ENCODE data around the gene PRKCSH. TPM values are rescaled to one million over a fixed set of nuclear protein-coding genes. Genes with fewer than 3 reads are reported as not detected.

Gene PRKCSH
- total RNA-seq, 2 experiments from 2014 or later = 225 to 269 TPM

DNA sequence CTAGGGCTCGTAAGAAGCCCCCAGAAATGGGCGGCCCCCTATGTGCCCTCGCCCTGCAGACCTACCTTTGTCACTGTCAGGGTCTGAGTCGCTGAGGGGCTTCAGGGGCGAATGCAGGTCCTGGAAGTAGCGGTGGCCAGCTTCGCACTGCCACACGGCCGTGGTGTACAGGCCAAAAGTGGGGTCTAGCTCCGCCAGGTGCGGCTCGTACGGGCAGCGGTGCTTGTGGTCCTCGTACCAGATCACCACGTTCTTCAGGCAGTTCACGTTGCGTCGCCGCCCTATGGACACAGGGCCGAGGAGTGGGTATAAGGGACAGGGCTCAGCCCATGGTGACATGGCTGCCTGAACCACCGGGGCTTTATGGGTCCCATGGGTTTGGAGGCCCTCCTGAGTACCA lies 60.5 kb downstream of the PRKCSH start:
- DNase-seq (no peak), ATAC-seq (no peak)
- Mint-ChIP-seq H3K9me3 (ENCODE audit: low read depth) (no peaks in the 10 kb centered on the region), H3K27me3 (no peaks in the 10 kb centered on the region), H3K4me1 (no peaks in the 10 kb centered on the region), H3K27ac (no peak overlapping the region), H3K36me3 (ENCODE audit: low read depth) (peaks cover 21% of the 10 kb centered on the region), H3K4me3 (no peak overlapping the region)
- ChIA-PET CTCF (no interaction called here), POLR2A (no interaction called here)
- intact Hi-C loops (cut with DNase I, micrococcal nuclease) = loop anchor here (1.0 kb wide), 1 partner anchor 91 kb away; no protein-coding TSS in a partner anchor

DNA sequence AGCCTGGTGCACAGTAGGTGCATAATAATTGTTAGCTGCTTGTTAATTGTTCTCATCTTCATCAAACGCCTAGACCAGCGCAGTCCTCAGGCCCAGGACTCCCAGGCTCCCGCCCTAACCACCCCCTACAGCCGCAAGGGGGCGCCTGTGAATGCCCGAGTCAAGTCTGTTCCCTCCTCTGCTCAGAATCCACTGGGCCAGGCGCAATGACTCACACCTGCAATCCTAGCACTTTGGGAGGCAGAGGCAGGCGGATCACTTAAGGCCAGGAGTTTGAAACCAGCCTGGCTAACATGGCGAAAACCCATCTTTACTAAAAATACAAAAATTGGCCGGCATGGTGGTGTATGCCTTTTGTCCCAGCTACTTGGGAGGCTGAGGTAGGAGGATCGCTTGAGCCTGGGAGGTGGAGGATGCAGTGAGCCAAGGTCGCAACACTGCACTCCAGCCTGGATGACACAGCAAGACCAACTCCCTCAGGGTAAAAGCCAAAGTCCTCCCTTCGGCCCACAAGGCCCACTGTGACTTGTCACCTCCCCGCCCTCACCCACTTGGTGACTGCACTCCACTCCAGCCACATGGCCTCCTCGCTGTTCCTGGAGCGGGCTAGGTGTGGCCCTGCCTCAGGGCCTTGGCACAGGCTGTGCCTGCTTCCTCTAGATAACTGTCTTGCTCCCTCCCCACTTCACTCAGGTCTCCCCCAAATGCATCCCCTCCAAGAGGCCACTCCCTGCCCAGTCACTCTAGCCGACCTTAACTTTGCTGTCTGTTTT lies 61.1 kb downstream of the PRKCSH start:
- DNase-seq = peak; percentile 83
- Mint-ChIP-seq H3K36me3 (ENCODE audit: low read depth) (peaks cover 20% of the 10 kb centered on the region), H3K27ac (no peak overlapping the region), H3K4me3 (no peak overlapping the region), H3K9me3 (ENCODE audit: low read depth) (no peaks in the 10 kb centered on the region), H3K27me3 (no peaks in the 10 kb centered on the region), H3K4me1 (no peaks in the 10 kb centered on the region)
- CTCF ChIA-PET = interaction anchor here (0.8 kb wide), 1 partner anchor 624 kb away, joined by 3 read pairs; no protein-coding TSS in a partner anchor
- POLR2A ChIA-PET = no interaction called here
- intact Hi-C loops (cut with DNase I, micrococcal nuclease) = loop anchor here (1.0 kb wide), 1 partner anchor 91 kb away; no protein-coding TSS in a partner anchor
- ATAC-seq = peak; percentile 94

DNA sequence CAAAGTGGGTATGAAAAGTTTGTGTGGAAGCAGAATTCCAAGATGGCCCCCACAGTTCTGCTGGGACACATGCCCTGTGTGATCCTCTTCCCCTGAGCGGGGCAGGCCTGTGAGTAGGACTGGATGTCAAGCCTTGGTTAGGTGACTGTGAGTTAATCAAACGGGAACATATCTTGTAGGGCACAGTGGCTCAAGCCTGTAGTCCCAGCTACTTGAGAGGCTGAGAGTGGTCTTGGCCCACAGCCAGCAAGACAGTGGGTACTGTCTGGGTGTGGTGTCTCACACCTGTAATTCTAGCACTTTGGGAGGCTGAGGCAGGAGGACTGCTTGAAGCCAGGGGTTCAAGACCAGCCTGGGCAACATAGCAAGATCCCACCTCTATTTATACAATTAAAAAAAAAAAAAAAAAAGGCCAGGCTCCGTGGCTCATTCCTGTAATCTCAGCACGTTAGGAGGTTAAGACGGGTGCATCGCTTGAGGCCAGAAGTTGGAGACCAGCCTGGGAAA lies 63.8 kb downstream of the PRKCSH start:
- ChIA-PET CTCF (no interaction called here), POLR2A (no interaction called here)
- ATAC-seq (no peak), DNase-seq (no peak)
- intact Hi-C loops (cut with DNase I, micrococcal nuclease) = no loop called here
- Mint-ChIP-seq H3K9me3 (ENCODE audit: low read depth) (no peaks in the 10 kb centered on the region), H3K4me1 (peaks cover under 1% of the 10 kb centered on the region), H3K27me3 (no peaks in the 10 kb centered on the region), H3K27ac (no peak overlapping the region), H3K4me3 (no peak overlapping the region), H3K36me3 (ENCODE audit: low read depth) (peaks cover 20% of the 10 kb centered on the region)

DNA sequence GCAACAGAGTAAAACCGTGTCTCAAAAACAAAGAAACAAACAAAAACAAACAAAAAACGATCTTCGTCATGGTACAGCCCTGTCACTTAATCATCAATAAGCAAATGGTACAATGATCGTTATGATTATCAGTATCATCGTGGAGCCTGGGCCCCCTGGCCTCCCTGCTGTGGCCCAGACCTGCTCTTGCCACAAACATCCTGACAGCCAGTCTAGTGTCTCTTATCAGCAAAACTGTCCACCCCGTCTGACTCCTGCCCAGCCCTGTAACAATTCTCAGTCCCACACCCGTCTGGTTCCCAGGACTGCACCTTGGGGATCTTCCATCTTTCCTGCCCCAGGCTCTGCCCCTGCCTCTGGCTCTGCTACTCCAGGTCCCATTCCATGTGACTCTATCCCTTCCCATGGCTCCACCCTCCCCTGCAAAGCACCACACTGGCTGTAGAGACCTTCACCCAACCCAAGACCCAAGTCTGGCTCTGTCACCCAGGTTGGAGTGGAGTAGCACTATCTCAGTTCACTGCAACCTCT lies 64.5 kb downstream of the PRKCSH start:
- no peak overlapping the region for H3K27ac Mint-ChIP-seq
- peaks cover 18% of the 10 kb centered on the region for H3K36me3 Mint-ChIP-seq (ENCODE audit: low read depth)
- H3K4me1 Mint-ChIP-seq = peaks cover 7% of the 10 kb centered on the region
- no peak for ATAC-seq
- ChIA-PET POLR2A (no interaction called here), CTCF (interaction anchor here (0.6 kb wide), 1 partner anchor 334 kb away, joined by 3 read pairs; no protein-coding TSS in a partner anchor)
- no peaks in the 10 kb centered on the region for H3K27me3 Mint-ChIP-seq
- intact Hi-C loops (cut with DNase I, micrococcal nuclease) = no loop called here
- no peaks in the 10 kb centered on the region for H3K9me3 Mint-ChIP-seq (ENCODE audit: low read depth)
- DNase-seq = no peak
- H3K4me3 Mint-ChIP-seq = no peak overlapping the region

Small RNA genes within 50 kb of the gene (microRNA-seq; reads per million reads assigned to microRNA genes)
- gene MIR7974 (ENCODE audit: borderline replicate concordance) = 4.6 reads per million, percentile 12 among the genes with 10 or more reads in this experiment

Other genes starting within 250 kb of the PRKCSH start
- gene KANK2, start 238.1 kb upstream of the PRKCSH start, total RNA-seq = 1 to 10 TPM in 1 of 2 experiments, under 1 TPM in 1; 0.91 to 1.2 TPM
- not detected for gene ANGPTL8, start 196.0 kb upstream of the PRKCSH start, total RNA-seq
- gene DOCK6, start 173.1 kb upstream of the PRKCSH start, total RNA-seq = 1 to 10 TPM; 2.8 to 4.6 TPM
- gene TSPAN16, start 139.5 kb upstream of the PRKCSH start, total RNA-seq = not detected
- gene RAB3D, start 96.0 kb upstream of the PRKCSH start, total RNA-seq = 1 to 10 TPM; 7.5 to 8.9 TPM
- 10 to 100 TPM; 28.0 to 32.6 TPM for gene TMEM205, start 89.4 kb upstream of the PRKCSH start, total RNA-seq
- gene CCDC159, start 89.1 kb upstream of the PRKCSH start, total RNA-seq = 10 to 100 TPM; 15.3 to 18.0 TPM
- gene PLPPR2, start 80.2 kb upstream of the PRKCSH start, total RNA-seq = 1 to 10 TPM; 2.1 to 2.2 TPM
- 1 to 10 TPM; 1.5 to 1.7 TPM for gene SWSAP1, start 61.0 kb upstream of the PRKCSH start, total RNA-seq
- 1 to 10 TPM; 8.0 to 8.4 TPM for gene EPOR, start 51.3 kb upstream of the PRKCSH start, total RNA-seq
- gene RGL3, start 16.3 kb upstream of the PRKCSH start, total RNA-seq = not detected
- under 1 TPM; 0.16 to 0.25 TPM for gene ODAD3, start 514 bp upstream of the PRKCSH start, total RNA-seq
- under 1 TPM in 1 of 2 experiments, not detected in 1; 0.09 TPM for gene ELAVL3, start 45.4 kb downstream of the PRKCSH start, total RNA-seq
- 10 to 100 TPM; 13.1 to 16.6 TPM for gene ZNF653, start 70.2 kb downstream of the PRKCSH start, total RNA-seq
- gene ECSIT, start 93.5 kb downstream of the PRKCSH start, total RNA-seq = 10 to 100 TPM; 37.2 to 44.6 TPM
- gene CNN1, start 103.2 kb downstream of the PRKCSH start, total RNA-seq = not detected
- gene ELOF1, start 123.6 kb downstream of the PRKCSH start, total RNA-seq = 10 to 100 TPM; 48.0 to 53.7 TPM
- gene ACP5, start 142.0 kb downstream of the PRKCSH start, total RNA-seq = 10 to 100 TPM; 10.3 to 12.4 TPM
- gene ZNF627, start 161.8 kb downstream of the PRKCSH start, total RNA-seq = 1 to 10 TPM; 6.4 to 6.7 TPM

Measured in activated CD4-positive, alpha-beta T cell treated with anti-CD3 and anti-CD28 coated beads for 36 hours (primary cell).